ENCODE results near the gene PKD1L1. TPM values are rescaled to one million over a fixed set of nuclear protein-coding genes. Genes with fewer than 3 reads are reported as not detected.

The PKD1L1 gene
- total RNA-seq, 2 donors from 2014 or later: 0.59 to 40.9 TPM

GRCh38 chr7:47766126-47766525 lies 182.1 kb downstream of the PKD1L1 start:
- Histone ChIP-seq H3K4me3 (no peak overlapping the region), H3K27ac (no peak overlapping the region), H3K4me1 (replicated peaks) (peaks cover 3% of the 10 kb centered on the region), H3K27me3 (replicated peaks; ENCODE audit: insufficient read depth) (no peaks in the 10 kb centered on the region), H3K9me3 (no peaks in the 10 kb centered on the region), H3K36me3 (no peaks in the 10 kb centered on the region)
- no peak for TF ChIP-seq CTCF (IDR thresholded peaks at IDR 0.05)
- no peak for TF ChIP-seq POLR2AphosphoS5 (IDR thresholded peaks at IDR 0.05)
- no peak for TF ChIP-seq POLR2A (IDR thresholded peaks at IDR 0.05)
- 93% methylated on average over 7 of the region's 7 CpGs for WGBS
- DNase-seq (ENCODE audit: low spot score): no peak
- intact Hi-C loops (cut with DNase I): no loop called here

- intact Hi-C loops (cut with DNase I): no loop called here
- WGBS: 92% methylated on average over 2 of the region's 2 CpGs
- Histone ChIP-seq H3K4me1 (replicated peaks) (peaks cover 3% of the 10 kb centered on the region), H3K9me3 (no peaks in the 10 kb centered on the region), H3K27ac (no peak overlapping the region), H3K36me3 (no peaks in the 10 kb centered on the region), H3K4me3 (no peak overlapping the region), H3K27me3 (replicated peaks; ENCODE audit: insufficient read depth) (no peaks in the 10 kb centered on the region)
- no peak for DNase-seq (ENCODE audit: low spot score)
- TF ChIP-seq POLR2A (IDR thresholded peaks at IDR 0.05) (no peak), POLR2AphosphoS5 (IDR thresholded peaks at IDR 0.05) (no peak), CTCF (IDR thresholded peaks at IDR 0.05) (no peak)
Observed at GRCh38 chr7:47765373-47765979, 182.8 kb downstream of the PKD1L1 start.

- H3K9me3 ChIP-seq: no peaks in the 10 kb centered on the region
- no peak overlapping the region for H3K4me3 ChIP-seq
- H3K4me1 ChIP-seq (replicated peaks): peaks cover 3% of the 10 kb centered on the region
- no peaks in the 10 kb centered on the region for H3K36me3 ChIP-seq
- no peak for TF ChIP-seq POLR2AphosphoS5 (IDR thresholded peaks at IDR 0.05)
- no peak for TF ChIP-seq POLR2A (IDR thresholded peaks at IDR 0.05)
- TF ChIP-seq CTCF (IDR thresholded peaks at IDR 0.05): no peak
- no peak overlapping the region for H3K27ac ChIP-seq
- no peaks in the 10 kb centered on the region for H3K27me3 ChIP-seq (replicated peaks; ENCODE audit: insufficient read depth)
- WGBS: 71% methylated on average over 5 of the region's 5 CpGs
- intact Hi-C loops (cut with DNase I): no loop called here
- no peak for DNase-seq (ENCODE audit: low spot score)
Observed at GRCh38 chr7:47764746-47765145, 183.5 kb downstream of the PKD1L1 start.

- Histone ChIP-seq H3K4me3 (no peak overlapping the region), H3K36me3 (no peaks in the 10 kb centered on the region), H3K27ac (no peak overlapping the region), H3K4me1 (replicated peaks) (peaks cover 3% of the 10 kb centered on the region), H3K9me3 (no peaks in the 10 kb centered on the region), H3K27me3 (replicated peaks; ENCODE audit: insufficient read depth) (no peaks in the 10 kb centered on the region)
- intact Hi-C loops (cut with DNase I): no loop called here
- no peak for DNase-seq (ENCODE audit: low spot score)
- 23% methylated on average over 9 of the region's 9 CpGs for WGBS
- TF ChIP-seq POLR2A (IDR thresholded peaks at IDR 0.05): no peak
- no peak for TF ChIP-seq CTCF (IDR thresholded peaks at IDR 0.05)
- peak; percentile 13 for TF ChIP-seq POLR2AphosphoS5 (IDR thresholded peaks at IDR 0.05)
Observed at GRCh38 chr7:47763063-47763974, 184.9 kb downstream of the PKD1L1 start.

All from prostate gland (tissue), 2 donors.